SK-N-SH (cell line): ENCODE results near the gene CACFD1. TPM values are rescaled to one million over a fixed set of nuclear protein-coding genes. Genes with fewer than 3 reads are reported as not detected.

Source experiments
- CTCF ChIA-PET: fragments of 300-600, 350-600 bp; formaldehyde crosslinking; extraction: SDS; loops from one replicate; lab custom pipeline; 2021; lab: Yijun Ruan, JAX
- POLR2A ChIA-PET: fragments of 350-600 bp; sonication (Branson Sonifier 250); formaldehyde crosslinking; extraction: SDS; loops from one replicate; lab custom pipeline; 2020; ENCODE audit warnings: antibody characterized with exemption, inconsistent platforms; lab: Yijun Ruan, JAX
- DNase-seq: peaks from one replicate; pipeline ENCODE4 v3.0.0; 2012
- H2AFZ ChIP-seq: fragments of 200-600 bp; sonication (generic); 2 replicates; pipeline ENCODE4 v1.8.1; 2016; ENCODE audit warnings: antibody characterized with exemption, mild to moderate bottlenecking, low read depth
- H3F3A ChIP-seq: fragments of 200-600 bp; sonication (generic); replicated peaks from 2 replicates; pipeline ENCODE3; 2016; ENCODE audit warnings: antibody characterized with exemption, mild to moderate bottlenecking; ENCODE audit not compliant: insufficient read depth
- H3K27ac ChIP-seq, 2 experiments: fragments of 200-500 bp in 1 of 2; fragments of 200-600 bp in 1 of 2; sonication (Bioruptor generic) in 1 of 2; sonication (generic), shearing (Covaris generic) in 1 of 2; 2 replicates each; pipeline versions ENCODE4 v1.5.1 to v1.6.1; 2014 to 2016; ENCODE audit warnings: low read depth in 2 of 2, inconsistent platforms in 1 of 2, low read length in 1 of 2, mild to moderate bottlenecking in 1 of 2, mixed read lengths in 1 of 2
- H3K27me3 ChIP-seq: fragments of 200-600 bp; sonication (generic), shearing (Covaris generic); 2 replicates; pipeline ENCODE4 v1.6.1; 2016; ENCODE audit warnings: mixed run types; ENCODE audit not compliant: insufficient read depth
- H3K36me3 ChIP-seq, 2 experiments: fragments of 200-500 bp in 1 of 2; fragments of 200-600 bp in 1 of 2; sonication (Bioruptor generic) in 1 of 2; sonication (generic) in 1 of 2; replicated peaks in 1 of 2; 2 replicates each; pipeline versions ENCODE3 to v1.5.1; 2014 to 2016; ENCODE audit warnings: low read length in 1 of 2, mild to moderate bottlenecking in 1 of 2; ENCODE audit not compliant: insufficient read depth in 2 of 2, control insufficient read depth in 1 of 2
- H3K4me1 ChIP-seq, 2 experiments: fragments of 200-500 bp in 1 of 2; fragments of 200-600 bp in 1 of 2; sonication (Bioruptor generic) in 1 of 2; sonication (generic), shearing (Covaris generic) in 1 of 2; 2 replicates each; pipeline versions ENCODE4 v1.5.1 to v1.6.1; 2014 to 2016; ENCODE audit warnings: low read depth in 1 of 2, low read length in 1 of 2, mixed run types in 1 of 2; ENCODE audit not compliant: insufficient read depth in 2 of 2, control insufficient read depth in 1 of 2
- H3K4me2 ChIP-seq: fragments of 200-600 bp; sonication (generic), shearing (Covaris generic); 2 replicates; pipeline ENCODE4 v1.6.1; 2017; ENCODE audit warnings: mixed run types
- H3K4me3 ChIP-seq, 2 experiments: fragments of 200-500 bp in 1 of 2; fragments of 200-600 bp in 1 of 2; sonication (Bioruptor generic) in 1 of 2; sonication (generic), shearing (Covaris generic) in 1 of 2; 2 replicates each; pipeline versions ENCODE4 v1.5.1 to v1.8.1; 2014 to 2016; ENCODE audit warnings: low read depth in 2 of 2, inconsistent platforms in 1 of 2, low read length in 1 of 2, mild to moderate bottlenecking in 1 of 2, mixed read lengths in 1 of 2, moderate library complexity in 1 of 2
- H3K79me2 ChIP-seq: fragments of 200-600 bp; sonication (generic); 2 replicates; pipeline ENCODE4 v1.8.1; 2017; ENCODE audit warnings: mild to moderate bottlenecking; ENCODE audit not compliant: insufficient read depth
- H3K9ac ChIP-seq: fragments of 200-600 bp; sonication (generic); 2 replicates; pipeline ENCODE4 v1.6.1; 2017; ENCODE audit warnings: mixed run types
- H3K9me2 ChIP-seq: fragments of 200-600 bp; sonication (generic); 2 replicates; pipeline ENCODE4 v1.6.1; 2017; ENCODE audit warnings: mixed run types
- H3K9me3 ChIP-seq: fragments of 200-600 bp; sonication (generic); 2 replicates; pipeline ENCODE4 v1.6.1; 2017; ENCODE audit warnings: mixed run types, mild to moderate bottlenecking, moderate library complexity
- H4K20me1 ChIP-seq: fragments of 200-600 bp; sonication (generic); 2 replicates; pipeline ENCODE4 v1.6.1; 2017; ENCODE audit warnings: mild to moderate bottlenecking, mixed run types; ENCODE audit not compliant: insufficient read depth
- CHD2 ChIP-seq: fragments of 150-350 bp; IDR thresholded peaks from 2 replicates; pipeline ENCODE4 v1.6.1; 2018; ENCODE audit warnings: low read length; ENCODE audit not compliant: partially characterized antibody
- CTCF ChIP-seq: fragments of 200-600 bp; sonication (generic); IDR thresholded peaks from 2 replicates; pipeline ENCODE4 v1.6.1; 2017; ENCODE audit warnings: antibody characterized with exemption, mild to moderate bottlenecking, moderate library complexity
- ELF1 ChIP-seq: IDR thresholded peaks from 2 replicates; pipeline ENCODE4 v1.4.0; 2012
- FOSL2 ChIP-seq: IDR thresholded peaks from 2 replicates; pipeline ENCODE4 v1.4.0; 2012; ENCODE audit warnings: low read depth, mild to moderate bottlenecking, moderate library complexity, borderline replicate concordance
- MAX ChIP-seq: IDR thresholded peaks from 2 replicates; pipeline ENCODE4 v1.4.0; 2012; ENCODE audit warnings: low read depth
- MEF2A ChIP-seq: IDR thresholded peaks from 2 replicates; pipeline ENCODE4 v1.4.0; 2012; ENCODE audit warnings: low read depth, borderline replicate concordance
- PBX3 ChIP-seq: IDR thresholded peaks from 2 replicates; pipeline ENCODE4; 2012
- RAD21 ChIP-seq: IDR thresholded peaks from 2 replicates; pipeline ENCODE4 v1.6.1; 2012; ENCODE audit warnings: mild to moderate bottlenecking, low read length
- REST ChIP-seq: IDR thresholded peaks from 2 replicates; pipeline ENCODE4 v1.6.1; 2012; ENCODE audit warnings: mild to moderate bottlenecking, low read depth, low read length, moderate library complexity
- TAF1 ChIP-seq: IDR thresholded peaks from 2 replicates; pipeline ENCODE4 v1.6.1; 2012; ENCODE audit warnings: low read depth, mild to moderate bottlenecking, low read length, moderate library complexity, borderline replicate concordance
- TCF12 ChIP-seq: IDR thresholded peaks from 2 replicates; pipeline ENCODE4 v1.4.0; 2012
- TEAD4 ChIP-seq: IDR thresholded peaks from 2 replicates; pipeline ENCODE4 v1.4.0; 2012; ENCODE audit warnings: mild to moderate bottlenecking, borderline replicate concordance; ENCODE audit not compliant: insufficient read depth
- WGBS: methylation state at CpG from one replicate; pipeline ENCODE4 v1.1.6; 2017; ENCODE audit warnings: low lambda C conversion rate; 5-methylcytosine and 5-hydroxymethylcytosine counted together
- polyA plus RNA-seq, 3 experiments: library from polyadenylated mRNA; depleted of rRNA; stranded (reverse); fragments of >200 nt; gene quantifications; 2 replicates each; pipeline ENCODE4 v1.2.3, GENCODE V29; 2012

CACFD1 gene
- polyA plus RNA-seq, 1 of the 3 experiments (the other 2 are of a cell fraction): 16.8 TPM

GRCh38 chr9:133517711-133518110 lies 57.9 kb downstream of the CACFD1 start:
- Histone ChIP-seq H2AFZ (no peak overlapping the region), H3K9ac (no peak overlapping the region), H3K27me3 (no peaks in the 10 kb centered on the region), H3K36me3 (no peaks in the 10 kb centered on the region), H3F3A (no peaks in the 10 kb centered on the region), H3K4me1 (peaks cover 0 to 80% of the 10 kb centered on the region in 2 experiments; a peak in 2 of 4 replicates), H3K79me2 (no peaks in the 10 kb centered on the region), H3K9me2 (no peaks in the 10 kb centered on the region), H3K9me3 (no peaks in the 10 kb centered on the region), H3K4me3 (no peak overlapping the region), H3K4me2 (no peak overlapping the region), H4K20me1 (no peaks in the 10 kb centered on the region)
- WGBS: 35% methylated on average over 4 of the region's 8 CpGs
- CTCF ChIA-PET: interaction anchor here (0.8 to 1.2 kb wide), 4 partner anchors 16 to 42 kb away, joined by 3 read pairs; no protein-coding TSS in a partner anchor
- no peak for DNase-seq
- TF ChIP-seq TAF1 (no peak), REST (no peak), ELF1 (no peak), MAX (no peak), TEAD4 (no peak), CTCF (no peak), PBX3 (no peak), TCF12 (no peak), CHD2 (no peak), MEF2A (no peak), FOSL2 (no peak), RAD21 (no peak)
- TF ChIP-seq, all 33 proteins: peak for 0
- H3K27ac ChIP-seq: peak overlapping the region in 1 of 2 experiments; percentile 36; a peak in 1 of 4 replicates
- POLR2A ChIA-PET: no interaction called here
